Measurements from ENCODE around the gene KIF26B.
"Not testable (repeated sequence)": the region's sequence is repeated elsewhere in the genome, so short reads cannot be mapped to it uniquely, and the experiment has no call there.

The KIF26B gene

DNA sequence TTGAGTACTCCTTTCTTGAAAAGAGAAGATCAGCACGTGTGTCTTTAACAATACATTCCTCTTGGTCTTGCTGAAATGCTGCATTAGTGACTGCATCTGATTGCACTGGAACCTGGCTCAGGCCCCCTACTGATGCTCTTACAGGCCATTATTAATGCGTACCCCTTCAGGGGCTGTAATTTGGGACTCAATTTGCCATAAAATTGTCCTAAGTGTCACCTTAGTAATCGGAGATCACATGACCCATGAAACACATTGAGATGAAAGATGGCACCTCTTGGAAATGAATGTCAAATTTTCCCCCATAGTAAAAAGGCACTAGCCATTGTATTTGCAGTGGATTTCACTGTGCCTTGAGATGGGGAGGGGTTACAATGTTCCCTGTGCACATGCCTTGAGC is 563.3 kb downstream of the KIF26B start:
- TF ChIP-seq CTCF (IDR thresholded peaks at IDR 0.05; ENCODE audit: low read depth, low read length) (no peak), MAX (IDR thresholded peaks at IDR 0.05; ENCODE audit: low read depth, low read length) (no peak), POLR2A (IDR thresholded peaks at IDR 0.05; ENCODE audit: extremely low read depth, insufficient read length) (no peak), MYC (IDR thresholded peaks at IDR 0.05; ENCODE audit: low read depth, low read length) (no peak)
- no peak for DNase-seq (ENCODE audit: low read depth)
- no peak overlapping the region for H3K4me3 ChIP-seq (ENCODE audit: low read depth, low read length)

DNA sequence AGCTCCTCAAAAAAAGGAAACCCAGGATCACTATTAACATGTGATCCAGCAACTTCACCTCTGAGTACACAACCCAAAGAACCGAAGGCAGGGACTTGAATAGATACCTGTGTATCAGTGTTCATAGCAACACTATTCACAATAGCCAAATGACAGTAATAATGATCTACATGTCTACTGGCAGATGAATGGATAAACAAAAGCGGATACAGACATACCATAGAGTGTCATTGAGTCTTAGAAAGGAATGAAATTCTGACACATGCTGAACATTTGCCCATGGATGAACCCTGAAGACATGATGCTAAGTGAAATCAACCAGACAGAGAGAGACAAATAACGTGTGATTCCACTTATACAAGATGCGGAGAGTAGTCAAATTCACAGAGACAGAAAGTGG is 564.2 kb downstream of the KIF26B start:
- TF ChIP-seq CTCF (IDR thresholded peaks at IDR 0.05; ENCODE audit: low read depth, low read length) (no peak), MYC (IDR thresholded peaks at IDR 0.05; ENCODE audit: low read depth, low read length) (no peak), MAX (IDR thresholded peaks at IDR 0.05; ENCODE audit: low read depth, low read length) (no peak), POLR2A (IDR thresholded peaks at IDR 0.05; ENCODE audit: extremely low read depth, insufficient read length) (no peak)
- DNase-seq (ENCODE audit: low read depth) = no peak
- no peak overlapping the region for H3K4me3 ChIP-seq (ENCODE audit: low read depth, low read length)

DNA sequence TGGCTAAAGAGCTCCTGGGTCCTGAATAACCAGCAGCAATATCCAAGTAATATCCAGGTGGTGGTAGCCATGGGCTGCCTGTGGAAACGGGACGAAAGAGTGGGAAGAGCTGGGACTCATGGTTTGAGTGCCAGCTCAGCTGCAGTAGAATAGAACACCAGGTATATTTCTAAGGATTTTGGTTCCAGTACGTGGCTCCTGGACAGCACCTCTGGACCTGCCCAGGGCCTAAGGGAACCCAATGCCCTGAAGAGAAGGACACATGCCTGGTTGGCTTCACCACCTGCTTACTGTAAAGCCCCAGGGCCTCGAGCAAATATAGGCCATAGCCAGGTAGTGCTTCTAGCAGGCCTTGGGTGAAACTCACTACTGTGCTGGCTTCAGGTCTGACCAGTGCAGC is 566.7 kb downstream of the KIF26B start:
- no peak for DNase-seq (ENCODE audit: low read depth)
- no peak overlapping the region for H3K4me3 ChIP-seq (ENCODE audit: low read depth, low read length)
- TF ChIP-seq MAX (IDR thresholded peaks at IDR 0.05; ENCODE audit: low read depth, low read length) = no peak
- TF ChIP-seq MYC (IDR thresholded peaks at IDR 0.05; ENCODE audit: low read depth, low read length) = no peak
- TF ChIP-seq CTCF (IDR thresholded peaks at IDR 0.05; ENCODE audit: low read depth, low read length) = no peak
- no peak for TF ChIP-seq POLR2A (IDR thresholded peaks at IDR 0.05; ENCODE audit: extremely low read depth, insufficient read length)

DNA sequence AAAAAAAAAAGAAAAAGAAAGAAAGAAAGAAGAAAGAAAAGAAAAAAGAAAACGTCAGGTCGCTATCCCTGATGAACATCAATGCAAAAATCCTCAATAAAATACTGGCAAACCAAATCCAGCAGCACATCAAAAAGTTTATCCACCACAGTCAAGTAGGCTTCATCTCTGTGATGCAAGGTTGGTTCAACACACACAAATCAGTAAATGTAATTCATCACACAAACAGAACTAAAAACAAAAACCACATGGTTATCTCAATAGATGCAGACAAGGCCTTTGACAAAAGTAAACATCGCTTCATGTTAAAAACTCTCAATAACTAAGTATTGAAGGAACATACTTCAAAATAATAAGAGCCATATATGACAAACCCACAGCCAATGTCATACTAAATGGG is 573.2 kb downstream of the KIF26B start:
- H3K4me3 ChIP-seq (ENCODE audit: low read depth, low read length); DNase-seq (ENCODE audit: low read depth): not testable (repeated sequence)

DNA sequence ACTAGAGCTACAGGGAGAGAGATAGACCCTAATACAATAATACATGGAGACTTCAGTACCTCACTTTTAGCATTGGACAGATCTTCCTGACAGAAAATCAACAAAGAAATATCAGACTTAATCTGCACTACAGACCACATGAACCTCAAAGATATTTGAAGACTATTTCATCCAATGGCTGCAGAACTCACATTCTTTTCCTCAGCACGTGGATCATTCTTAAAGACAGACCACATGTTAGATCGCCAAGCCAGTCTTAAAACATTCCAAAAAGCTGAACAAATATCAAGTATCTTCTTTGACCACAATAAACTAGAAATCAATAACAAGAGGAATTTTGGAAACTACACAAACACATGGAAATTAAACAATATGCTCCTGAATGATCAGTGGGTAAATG is 576.0 kb downstream of the KIF26B start:
- TF ChIP-seq MAX (IDR thresholded peaks at IDR 0.05; ENCODE audit: low read depth, low read length) (no peak), MYC (IDR thresholded peaks at IDR 0.05; ENCODE audit: low read depth, low read length) (no peak), POLR2A (IDR thresholded peaks at IDR 0.05; ENCODE audit: extremely low read depth, insufficient read length) (no peak), CTCF (IDR thresholded peaks at IDR 0.05; ENCODE audit: low read depth, low read length) (no peak)
- DNase-seq (ENCODE audit: low read depth) = no peak
- no peak overlapping the region for H3K4me3 ChIP-seq (ENCODE audit: low read depth, low read length)

DNA sequence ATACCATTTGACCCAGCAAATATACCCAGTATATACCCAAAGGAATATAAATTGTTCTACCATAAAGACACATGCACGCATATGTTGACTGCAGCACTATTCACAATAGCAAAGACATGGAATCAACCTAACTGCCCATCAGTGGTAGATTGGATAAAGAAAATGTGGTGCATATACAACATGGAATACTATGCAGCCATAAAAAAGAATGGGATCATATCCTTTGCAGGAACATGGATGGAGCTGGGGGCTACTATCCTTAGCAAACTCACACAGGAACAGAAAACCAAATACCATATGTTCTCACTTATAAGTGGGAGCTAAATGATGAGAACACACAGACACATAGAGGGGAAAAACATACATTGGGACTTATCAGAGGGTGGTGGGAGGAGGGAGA is 585.6 kb downstream of the KIF26B start:
- not testable (repeated sequence) for DNase-seq (ENCODE audit: low read depth); H3K4me3 ChIP-seq (ENCODE audit: low read depth, low read length)

GRCh38 chr1:245742896-245743295 is 588.1 kb downstream of the KIF26B start:
- H3K4me3 ChIP-seq (ENCODE audit: low read depth, low read length) = no peak overlapping the region
- TF ChIP-seq CTCF (IDR thresholded peaks at IDR 0.05; ENCODE audit: low read depth, low read length) (no peak), POLR2A (IDR thresholded peaks at IDR 0.05; ENCODE audit: extremely low read depth, insufficient read length) (no peak), MYC (IDR thresholded peaks at IDR 0.05; ENCODE audit: low read depth, low read length) (no peak), MAX (IDR thresholded peaks at IDR 0.05; ENCODE audit: low read depth, low read length) (no peak)
- no peak for DNase-seq (ENCODE audit: low read depth)

Data from NB4 (cell line).